CD4-positive, alpha-beta T cell (primary cell): ENCODE results near the gene VPS41. TPM values are rescaled to one million over a fixed set of nuclear protein-coding genes. Genes with fewer than 3 reads are reported as not detected.

Experiments
- ATAC-seq: fragments of 200-7000 bp; cut with Tn5 transposase; one replicate; pipeline ENCODE4 v1.10.0; 2022; ENCODE audit warnings: mild to moderate bottlenecking; ENCODE audit not compliant: poor library complexity
- CTCF ChIA-PET: fragments of 350-600 bp; sonication (Branson Sonifier 250); formaldehyde crosslinking; loops from one replicate; lab custom pipeline; 2021; ENCODE audit warnings: antibody characterized with exemption, inconsistent platforms; lab: Charles Lee
- POLR2A ChIA-PET: fragments of 350-600 bp; sonication (Branson Sonifier 250); formaldehyde crosslinking; loops from one replicate; lab custom pipeline; 2021; ENCODE audit warnings: antibody characterized with exemption, inconsistent platforms; lab: Charles Lee
- DNase-seq, 14 experiments: peaks; one replicate each; pipeline ENCODE4 v3.0.0-alpha.2; 2013 to 2020; ENCODE audit warnings: mixed read lengths in 2 of 14
- H3K27ac ChIP-seq, 2 donors: one replicate each; pipeline versions ENCODE4 v1.5.1 to v1.7.0; 2013; ENCODE audit warnings: low read length in 2 of 2, low read depth in 1 of 2, mild to moderate bottlenecking in 1 of 2
- H3K27me3 ChIP-seq, 2 experiments: 1 replicate in 1 of 2; 2 replicates in 1 of 2; pipeline versions ENCODE4 v1.6.1 to v1.7.0; 2013; ENCODE audit warnings: low read length in 2 of 2, control low read depth in 1 of 2, mild to moderate bottlenecking in 1 of 2, moderate library complexity in 1 of 2; ENCODE audit not compliant: insufficient read depth in 2 of 2, control insufficient read depth in 1 of 2
- H3K36me3 ChIP-seq: one replicate; pipeline ENCODE4 v1.6.1; 2013; ENCODE audit warnings: low read length, control low read depth; ENCODE audit not compliant: insufficient read depth
- H3K4me1 ChIP-seq: one replicate; pipeline ENCODE4 v1.6.1; 2013; ENCODE audit warnings: low read length, control low read depth; ENCODE audit not compliant: insufficient read depth
- H3K4me3 ChIP-seq: one replicate; pipeline ENCODE4 v1.5.1; 2013; ENCODE audit warnings: mild to moderate bottlenecking, low read length, moderate library complexity
- H3K9me3 ChIP-seq, 2 experiments: 1 replicate in 1 of 2; 2 replicates in 1 of 2; pipeline versions ENCODE4 v1.6.1 to v1.7.0; 2013; ENCODE audit warnings: low read length in 2 of 2, mild to moderate bottlenecking in 2 of 2, control low read depth in 1 of 2, moderate library complexity in 1 of 2; ENCODE audit not compliant: control insufficient read depth in 1 of 2, insufficient read depth in 1 of 2
- H3K27ac Mint-ChIP-seq: one replicate; pipeline ENCODE4 v1.8.0; 2020; ENCODE audit warnings: mixed read lengths
- H3K27me3 Mint-ChIP-seq: one replicate; pipeline ENCODE4 v1.8.0; 2021; ENCODE audit warnings: mixed read lengths
- H3K36me3 Mint-ChIP-seq: one replicate; pipeline ENCODE4 v1.8.0; 2021; ENCODE audit warnings: low read depth, mixed read lengths
- H3K4me1 Mint-ChIP-seq: one replicate; pipeline ENCODE4 v1.8.0; 2021; ENCODE audit warnings: low read depth, mixed read lengths
- H3K4me3 Mint-ChIP-seq: one replicate; pipeline ENCODE4 v1.8.0; 2020; ENCODE audit warnings: mild to moderate bottlenecking, mixed read lengths
- H3K9me3 Mint-ChIP-seq: one replicate; pipeline ENCODE4 v1.8.0; 2020; ENCODE audit warnings: mixed read lengths
- intact Hi-C, 2 experiments: fragments of 100-400 bp; cut with DNase I in 1 of 2; cut with micrococcal nuclease in 1 of 2; formaldehyde crosslinking; loops; one replicate each; pipeline versions ENCODE4 v1.15.1 to v1.9.0; 2023 to 2025; cut with DNase I, micrococcal nuclease
- total RNA-seq, 174 experiments: library from RNA in 2 of 174; stranded (reverse) in 2 of 174; gene quantifications; one replicate each; pipeline ENCODE4 v1.2.3 and lab custom pipeline; 2021 to 2026
- TF ChIP-seq, protein P1 (sequence below): fragments of 200-600 bp; IDR thresholded peaks from one replicate; pipeline ENCODE4 v1.8.0; 2022; ENCODE audit warnings: antibody characterized with exemption, mild to moderate bottlenecking

Gene VPS41
- total RNA-seq, 2 experiments from 2014 or later: 19.4 to 22.9 TPM

DNA sequence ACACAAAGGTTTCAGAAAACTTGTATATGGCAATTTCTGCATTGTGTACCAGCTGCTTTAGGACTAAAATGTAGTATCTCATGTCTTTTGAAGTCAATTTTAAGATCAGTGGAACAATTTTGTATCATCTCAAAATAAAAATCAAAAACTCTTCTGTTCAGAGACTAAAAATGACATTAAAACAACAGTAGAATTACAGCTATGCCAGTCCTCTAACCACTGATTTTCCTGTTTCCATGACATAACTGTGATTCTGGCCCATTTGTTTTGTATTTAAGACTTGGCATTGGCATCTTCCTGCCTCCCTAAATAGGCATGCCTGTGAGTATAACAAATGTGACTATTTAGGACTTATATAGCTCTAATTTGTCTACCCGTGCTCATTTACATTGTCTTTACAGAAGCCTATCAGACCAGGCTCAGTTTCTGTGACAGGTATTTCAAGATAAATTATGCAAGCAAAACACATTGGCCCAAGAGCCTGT, 29.1 kb upstream of the VPS41 start:
- no peak for DNase-seq
- no peaks in the 10 kb centered on the region for H3K9me3 ChIP-seq
- Mint-ChIP-seq H3K36me3 (no peaks in the 10 kb centered on the region), H3K9me3 (no peaks in the 10 kb centered on the region), H3K27me3 (no peaks in the 10 kb centered on the region), H3K27ac (no peak overlapping the region), H3K4me1 (no peaks in the 10 kb centered on the region), H3K4me3 (no peak overlapping the region)
- no peak for ATAC-seq
- ChIA-PET POLR2A (no interaction called here), CTCF (no interaction called here)
- no peak overlapping the region for H3K4me3 ChIP-seq
- H3K27me3 ChIP-seq: no peaks in the 10 kb centered on the region
- intact Hi-C loops: loop anchor here in 1 of 2 experiments (10.0 kb wide), 1 partner anchor 587 kb away; no protein-coding TSS in a partner anchor
- H3K27ac ChIP-seq: no peak overlapping the region
- no peaks in the 10 kb centered on the region for H3K4me1 ChIP-seq
- H3K36me3 ChIP-seq: no peaks in the 10 kb centered on the region
- TF ChIP-seq, protein P1, sequence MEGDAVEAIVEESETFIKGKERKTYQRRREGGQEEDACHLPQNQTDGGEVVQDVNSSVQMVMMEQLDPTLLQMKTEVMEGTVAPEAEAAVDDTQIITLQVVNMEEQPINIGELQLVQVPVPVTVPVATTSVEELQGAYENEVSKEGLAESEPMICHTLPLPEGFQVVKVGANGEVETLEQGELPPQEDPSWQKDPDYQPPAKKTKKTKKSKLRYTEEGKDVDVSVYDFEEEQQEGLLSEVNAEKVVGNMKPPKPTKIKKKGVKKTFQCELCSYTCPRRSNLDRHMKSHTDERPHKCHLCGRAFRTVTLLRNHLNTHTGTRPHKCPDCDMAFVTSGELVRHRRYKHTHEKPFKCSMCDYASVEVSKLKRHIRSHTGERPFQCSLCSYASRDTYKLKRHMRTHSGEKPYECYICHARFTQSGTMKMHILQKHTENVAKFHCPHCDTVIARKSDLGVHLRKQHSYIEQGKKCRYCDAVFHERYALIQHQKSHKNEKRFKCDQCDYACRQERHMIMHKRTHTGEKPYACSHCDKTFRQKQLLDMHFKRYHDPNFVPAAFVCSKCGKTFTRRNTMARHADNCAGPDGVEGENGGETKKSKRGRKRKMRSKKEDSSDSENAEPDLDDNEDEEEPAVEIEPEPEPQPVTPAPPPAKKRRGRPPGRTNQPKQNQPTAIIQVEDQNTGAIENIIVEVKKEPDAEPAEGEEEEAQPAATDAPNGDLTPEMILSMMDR: no peak

DNA sequence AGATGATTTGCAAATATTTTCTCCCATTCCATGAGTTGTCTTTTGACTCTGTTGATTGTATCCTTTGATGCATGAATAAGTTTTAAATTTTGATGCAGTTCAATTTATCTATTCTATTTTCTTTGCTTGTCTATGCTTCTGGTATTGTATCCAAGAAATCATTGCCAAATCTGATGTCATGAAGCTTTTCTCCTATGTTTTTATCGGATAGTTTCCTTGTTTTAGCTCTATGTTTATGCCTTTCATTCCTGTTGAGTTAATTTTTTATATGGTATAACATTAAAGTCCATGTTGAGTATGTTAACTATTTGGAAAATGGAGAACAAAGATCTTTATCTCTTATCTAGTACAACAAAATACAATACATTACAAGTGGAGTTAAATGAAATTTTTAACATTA, 27.6 kb upstream of the VPS41 start:
- Histone ChIP-seq H3K27ac (no peak overlapping the region), H3K36me3 (no peaks in the 10 kb centered on the region), H3K4me3 (no peak overlapping the region), H3K4me1 (no peaks in the 10 kb centered on the region), H3K27me3 (no peaks in the 10 kb centered on the region), H3K9me3 (no peaks in the 10 kb centered on the region)
- Mint-ChIP-seq H3K9me3 (no peaks in the 10 kb centered on the region), H3K27me3 (no peaks in the 10 kb centered on the region), H3K27ac (no peak overlapping the region), H3K4me1 (no peaks in the 10 kb centered on the region), H3K36me3 (no peaks in the 10 kb centered on the region), H3K4me3 (no peak overlapping the region)
- ATAC-seq (no peak), DNase-seq (no peak)
- CTCF ChIA-PET: no interaction called here
- TF ChIP-seq, protein P1: no peak
- POLR2A ChIA-PET: no interaction called here
- intact Hi-C loops: loop anchor here in 1 of 2 experiments (10.0 kb wide), 1 partner anchor 588 kb away; no protein-coding TSS in a partner anchor

DNA sequence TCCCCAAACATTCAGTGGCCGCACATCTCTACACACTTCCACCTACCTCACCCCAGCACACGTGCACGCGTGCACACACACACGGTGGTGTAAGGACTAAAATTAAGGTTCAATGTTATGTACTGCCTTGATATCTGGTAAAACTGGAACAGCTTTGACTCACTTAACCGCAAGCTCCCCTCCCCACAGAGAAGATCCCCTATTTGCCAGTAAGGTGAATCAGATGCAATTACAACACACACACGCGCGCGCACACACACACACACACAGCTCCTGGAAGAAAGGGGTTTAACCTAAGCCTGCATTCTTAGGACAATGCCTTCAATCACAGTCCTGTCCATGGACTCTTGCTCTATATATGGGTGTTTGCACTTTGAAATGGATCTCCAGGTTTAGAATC, 25.5 kb upstream of the VPS41 start:
- ATAC-seq (no peak), DNase-seq (no peak)
- H3K4me1 ChIP-seq: no peaks in the 10 kb centered on the region
- ChIA-PET POLR2A (no interaction called here), CTCF (no interaction called here)
- Mint-ChIP-seq H3K4me1 (no peaks in the 10 kb centered on the region), H3K27me3 (no peaks in the 10 kb centered on the region), H3K27ac (no peak overlapping the region), H3K9me3 (no peaks in the 10 kb centered on the region), H3K36me3 (no peaks in the 10 kb centered on the region), H3K4me3 (no peak overlapping the region)
- H3K4me3 ChIP-seq: no peak overlapping the region
- TF ChIP-seq, protein P1: no peak
- no peaks in the 10 kb centered on the region for H3K27me3 ChIP-seq
- H3K9me3 ChIP-seq: no peaks in the 10 kb centered on the region
- intact Hi-C loops: loop anchor here in 1 of 2 experiments (10.0 kb wide), 1 partner anchor 590 kb away; no protein-coding TSS in a partner anchor
- H3K36me3 ChIP-seq: no peaks in the 10 kb centered on the region
- H3K27ac ChIP-seq: no peak overlapping the region
